IMR-90 (cell line): ENCODE measurements around the gene DCAF17. TPM values are rescaled to one million over a fixed set of nuclear protein-coding genes. Genes with fewer than 3 reads are reported as not detected.

Experiments
- ATAC-seq: fragments of 200-7000 bp; cut with Tn5 transposase; 2 replicates; pipeline ENCODE4 v1.9.1; 2020; ENCODE audit warnings: low read depth, mild to moderate bottlenecking, moderate library complexity
- BruUV-seq: library from RNA; stranded (reverse); fragments of 400-500 nt; replicated peaks from 2 replicates; lab custom pipeline; 2021; lab: Mats Ljungman, UMichigan
- CTCF ChIA-PET: fragments of 300-600 bp; formaldehyde crosslinking; extraction: SDS; loops from one replicate; lab custom pipeline; 2021; ENCODE audit warnings: antibody characterized with exemption; lab: Yijun Ruan, JAX
- POLR2A ChIA-PET: fragments of 300-600 bp; sonication (Branson Sonifier 250); formaldehyde crosslinking; loops from one replicate; lab custom pipeline; 2022; ENCODE audit warnings: antibody characterized with exemption; ENCODE audit not compliant: unreplicated experiment; lab: Charles Lee
- DNase-seq: peaks from one replicate; pipeline ENCODE4 v3.0.0; 2013
- H2AFZ ChIP-seq: replicated peaks from 2 replicates; pipeline ENCODE3; 2013; ENCODE audit warnings: low read length, mild to moderate bottlenecking; ENCODE audit not compliant: poor library complexity
- H2AK5ac ChIP-seq: 2 replicates; pipeline ENCODE4 v1.6.1; 2013; ENCODE audit warnings: low read depth, low read length, inconsistent platforms
- H2AK9ac ChIP-seq: replicated peaks from 2 replicates; pipeline ENCODE3; 2013; ENCODE audit warnings: mild to moderate bottlenecking, low read depth, low read length, moderate library complexity; ENCODE audit not compliant: poor library complexity
- H2BK120ac ChIP-seq: 2 replicates; pipeline ENCODE4 v1.6.1; 2013; ENCODE audit warnings: low read depth, low read length, inconsistent platforms
- H2BK15ac ChIP-seq: 3 replicates; pipeline ENCODE4 v1.6.1; 2013; ENCODE audit warnings: low read depth, low read length, inconsistent platforms
- H2BK20ac ChIP-seq: 2 replicates; pipeline ENCODE4 v1.6.1; 2013; ENCODE audit warnings: low read depth, mild to moderate bottlenecking, inconsistent platforms, low read length, moderate library complexity
- H2BK5ac ChIP-seq: 2 replicates; pipeline ENCODE4 v1.6.1; 2013; ENCODE audit warnings: mild to moderate bottlenecking, low read depth, low read length, inconsistent platforms; ENCODE audit not compliant: poor library complexity, severe bottlenecking
- H3K14ac ChIP-seq: replicated peaks from 2 replicates; pipeline ENCODE4 v1.6.1; 2013; ENCODE audit warnings: low read depth, low read length, inconsistent platforms
- H3K18ac ChIP-seq: 2 replicates; pipeline ENCODE4 v1.6.1; 2013; ENCODE audit warnings: low read depth, low read length, control low read depth
- H3K23ac ChIP-seq: 2 replicates; pipeline ENCODE4 v1.6.1; 2013; ENCODE audit warnings: low read depth, low read length, inconsistent platforms
- H3K27ac ChIP-seq: 2 replicates; pipeline ENCODE4 v1.5.1; 2013; ENCODE audit warnings: mild to moderate bottlenecking, control low read depth, low read length; ENCODE audit not compliant: insufficient read depth
- H3K27me3 ChIP-seq: 2 replicates; pipeline ENCODE4 v1.6.1; 2013; ENCODE audit warnings: low read length; ENCODE audit not compliant: control insufficient read depth, insufficient read depth
- H3K36me3 ChIP-seq: 2 replicates; pipeline ENCODE4 v1.6.1; 2013; ENCODE audit warnings: low read length, mixed read lengths; ENCODE audit not compliant: control insufficient read depth, insufficient read depth
- H3K4ac ChIP-seq: 2 replicates; pipeline ENCODE4 v1.6.1; 2013; ENCODE audit warnings: low read depth, low read length, inconsistent platforms
- H3K4me1 ChIP-seq: 2 replicates; pipeline ENCODE4 v1.6.1; 2013; ENCODE audit warnings: low read length, mixed read lengths; ENCODE audit not compliant: control insufficient read depth, insufficient read depth
- H3K4me2 ChIP-seq: 2 replicates; pipeline ENCODE4 v1.6.1; 2013; ENCODE audit warnings: low read depth, mild to moderate bottlenecking, control low read depth, low read length, moderate library complexity
- H3K4me3 ChIP-seq: 2 replicates; pipeline ENCODE4 v1.5.1; 2013; ENCODE audit warnings: low read depth, mild to moderate bottlenecking, control low read depth, low read length, moderate library complexity; ENCODE audit not compliant: insufficient read depth
- H3K56ac ChIP-seq: 2 replicates; pipeline ENCODE4 v1.6.1; 2013; ENCODE audit warnings: low read length, inconsistent platforms; ENCODE audit not compliant: insufficient read depth; ENCODE audit errors: extremely low read depth
- H3K79me1 ChIP-seq, 2 experiments: 2 replicates each; pipeline ENCODE4 v1.6.1; 2013; ENCODE audit warnings: low read length in 2 of 2, inconsistent platforms in 1 of 2, low read depth in 1 of 2
- H3K9ac ChIP-seq: 2 replicates; pipeline ENCODE4 v1.6.1; 2013; ENCODE audit warnings: low read depth, low read length, control low read depth
- H3K9me1 ChIP-seq: 2 replicates; pipeline ENCODE4 v1.6.1; 2013; ENCODE audit warnings: low read length, inconsistent platforms; ENCODE audit not compliant: insufficient read depth
- H3K9me3 ChIP-seq: 2 replicates; pipeline ENCODE4 v1.6.1; 2013; ENCODE audit warnings: low read length; ENCODE audit not compliant: control insufficient read depth, insufficient read depth
- H4K20me1 ChIP-seq: 2 replicates; pipeline ENCODE4 v1.6.1; 2013; ENCODE audit warnings: low read length, inconsistent platforms; ENCODE audit not compliant: insufficient read depth
- H4K5ac ChIP-seq: 2 replicates; pipeline ENCODE4 v1.6.1; 2013; ENCODE audit warnings: mild to moderate bottlenecking, low read depth, low read length, control low read depth
- H4K8ac ChIP-seq, 2 experiments: 2 replicates each; pipeline ENCODE4 v1.6.1; 2013; ENCODE audit warnings: low read depth in 2 of 2, low read length in 2 of 2, control low read depth in 1 of 2, inconsistent platforms in 1 of 2
- H4K91ac ChIP-seq: 2 replicates; pipeline ENCODE4 v1.6.1; 2013; ENCODE audit warnings: low read depth, low read length, inconsistent platforms; ENCODE audit not compliant: insufficient read depth
- BHLHE40 ChIP-seq: fragments of 150-350 bp; IDR thresholded peaks from 2 replicates; pipeline ENCODE4 v1.6.1; 2016; ENCODE audit warnings: mild to moderate bottlenecking, low read depth, low read length
- CEBPB ChIP-seq: IDR thresholded peaks from 2 replicates; pipeline ENCODE4 v1.6.1; 2012; ENCODE audit warnings: low read depth, low read length, improper control_type of control experiment
- CHD1 ChIP-seq: IDR thresholded peaks from 2 replicates; pipeline ENCODE4 v1.6.1; 2012; ENCODE audit warnings: low read depth, low read length, improper control_type of control experiment
- CTCF ChIP-seq: conservative IDR thresholded peaks from 2 replicates; pipeline ENCODE4 v1.5.1; 2012; ENCODE audit warnings: mild to moderate bottlenecking, low read depth, low read length, improper control_type of control experiment
- ELK1 ChIP-seq: fragments of 150-350 bp; IDR thresholded peaks from 2 replicates; pipeline ENCODE4 v1.6.1; 2016; ENCODE audit warnings: low read depth, mild to moderate bottlenecking, low read length, moderate library complexity, borderline replicate concordance
- FOS ChIP-seq: fragments of 150-350 bp; IDR thresholded peaks from 2 replicates; pipeline ENCODE4 v1.6.1; 2016; ENCODE audit warnings: low read depth, low read length
- MAFK ChIP-seq: IDR thresholded peaks from 2 replicates; pipeline ENCODE4 v1.6.1; 2012; ENCODE audit warnings: low read depth, low read length, improper control_type of control experiment
- MAZ ChIP-seq: IDR thresholded peaks from 2 replicates; pipeline ENCODE4 v1.6.1; 2012; ENCODE audit warnings: low read depth, mild to moderate bottlenecking, low read length, improper control_type of control experiment, moderate library complexity, borderline replicate concordance
- MXI1 ChIP-seq: IDR thresholded peaks from 2 replicates; pipeline ENCODE4 v1.6.1; 2012; ENCODE audit warnings: low read depth, mild to moderate bottlenecking, low read length, moderate library complexity, borderline replicate concordance
- NFE2L2 ChIP-seq: fragments of 150-350 bp; IDR thresholded peaks from 2 replicates; pipeline ENCODE4 v1.6.1; 2016; ENCODE audit warnings: low read depth, mild to moderate bottlenecking, low read length
- POLR2A ChIP-seq: IDR thresholded peaks from 2 replicates; pipeline ENCODE4 v1.6.1; 2012; ENCODE audit warnings: mild to moderate bottlenecking, low read depth, low read length
- RAD21 ChIP-seq: IDR thresholded peaks from 2 replicates; pipeline ENCODE4 v1.6.1; 2012; ENCODE audit warnings: low read length, improper control_type of control experiment
- RCOR1 ChIP-seq: IDR thresholded peaks from 2 replicates; pipeline ENCODE4 v1.6.1; 2012; ENCODE audit warnings: mild to moderate bottlenecking, low read length, improper control_type of control experiment; ENCODE audit not compliant: insufficient replicate concordance
- RFX5 ChIP-seq: IDR thresholded peaks from 2 replicates; pipeline ENCODE4 v1.8.0; 2012; ENCODE audit warnings: low read depth, mild to moderate bottlenecking, low read length, moderate library complexity
- SMC3 ChIP-seq: fragments of 150-350 bp; IDR thresholded peaks from 2 replicates; pipeline ENCODE4 v1.6.1; 2016; ENCODE audit warnings: low read depth, mild to moderate bottlenecking, antibody characterized with exemption, low read length, moderate library complexity
- USF2 ChIP-seq: fragments of 150-350 bp; IDR thresholded peaks from 2 replicates; pipeline ENCODE4 v1.6.1; 2017; ENCODE audit warnings: mild to moderate bottlenecking, antibody characterized with exemption, low read length, low read depth
- WGBS, 2 experiments: methylation state at CpG; one replicate each; pipeline versions ENCODE4 v1.1.5 to v1.1.7; 2013; ENCODE audit warnings: missing lambda C conversion rate in 2 of 2; ENCODE audit not compliant: insufficient read length in 1 of 2; ENCODE audit errors: extremely low coverage in 2 of 2; 5-methylcytosine and 5-hydroxymethylcytosine counted together
- dilution Hi-C: fragments of 300-500 bp; cut with HindIII; formaldehyde crosslinking; loops from one replicate; pipeline ENCODE4 v1.14.3; 2018; ENCODE audit warnings: low sequenced_read_pairs; ENCODE audit not compliant: unreplicated experiment
- in situ Hi-C: fragments of 300-500 bp; cut with MboI; formaldehyde crosslinking; loops from 3 replicates; pipeline ENCODE4 v1.14.3; 2019; ENCODE audit warnings: low sequenced_read_pairs, inconsistent platforms, mixed read lengths
- intact Hi-C: fragments of 100-400 bp; cut with micrococcal nuclease; formaldehyde crosslinking; loops from 2 replicates; pipeline ENCODE4 v1.10.0; 2022
- polyA plus RNA-seq, 3 experiments: library from polyadenylated mRNA; depleted of rRNA; stranded (reverse); fragments of >200 nt; gene quantifications; 2 replicates each; pipeline ENCODE4 v1.2.3, GENCODE V29; 2012; ENCODE audit warnings: low replicate concordance in 1 of 3
- total RNA-seq: library from RNA; depleted of rRNA; stranded (reverse); fragments of >200 nt; gene quantifications from 2 replicates; pipeline ENCODE4 v1.2.3, GENCODE V29; 2012

Gene DCAF17
- total and polyA plus RNA-seq, 2 of the 4 experiments (the other 2 are of a cell fraction), result 6.7 to 13.1 TPM

GRCh38 chr2:171411214-171411613 lies 22.8 kb upstream of the DCAF17 start:
- no peak overlapping the region for H3K56ac ChIP-seq
- peak overlapping the region; percentile 53; the same call in 1 of the 2 replicates for H4K5ac ChIP-seq
- no peak overlapping the region for H3K4me2 ChIP-seq
- 0 out of 2 replicates have a peak overlapping the region, but pooled peaks have one; percentile 37 for H3K14ac ChIP-seq
- H3K4me3 ChIP-seq, result no peak overlapping the region
- H3K36me3 ChIP-seq, result no peaks in the 10 kb centered on the region
- H3K18ac ChIP-seq, result peak overlapping the region; percentile 86; the same call in 1 of the 2 replicates
- peaks cover 14 to 22% of the 10 kb centered on the region in 2 experiments; a peak in 2 of 4 replicates for H3K79me1 ChIP-seq
- peak overlapping the region in 1 of 2 experiments; percentile 61; a peak in 1 of 4 replicates for H4K8ac ChIP-seq
- ChIA-PET POLR2A (no interaction called here), CTCF (interaction anchor here (1.0 kb wide), 1 partner anchor 64 kb away, joined by 3 read pairs; no protein-coding TSS in a partner anchor)
- DNase-seq (no peak), ATAC-seq (no peak)
- H3K4ac ChIP-seq, result peak overlapping the region; percentile 33; the same call in 1 of the 2 replicates
- no peak overlapping the region for H2AK9ac ChIP-seq
- H3K23ac ChIP-seq, result no peak overlapping the region
- H2BK15ac ChIP-seq, result peak overlapping the region; percentile 82; the same call in 1 of the 3 replicates
- peaks cover 3% of the 10 kb centered on the region for H3K9me1 ChIP-seq
- H3K9me3 ChIP-seq, result no peaks in the 10 kb centered on the region
- H2AFZ ChIP-seq, result no peak overlapping the region
- no peaks in the 10 kb centered on the region for H4K20me1 ChIP-seq
- H3K27me3 ChIP-seq, result no peaks in the 10 kb centered on the region
- H4K91ac ChIP-seq, result no peak overlapping the region
- H3K9ac ChIP-seq, result no peak overlapping the region
- dilution Hi-C loops, result no loop called here
- TF ChIP-seq RCOR1, result no peak
- no peak for TF ChIP-seq CHD1
- no peak for TF ChIP-seq USF2
- TF ChIP-seq ELK1, result no peak
- no peak for TF ChIP-seq SMC3
- no peak for TF ChIP-seq RFX5
- TF ChIP-seq BHLHE40, result no peak
- no peak for TF ChIP-seq POLR2A
- TF ChIP-seq MAFK, result no peak
- no peak for TF ChIP-seq MXI1
- TF ChIP-seq MAZ, result no peak
- no peak for TF ChIP-seq CEBPB
- no peak for TF ChIP-seq NFE2L2
- TF ChIP-seq FOS, result no peak
- TF ChIP-seq RAD21, result no peak
- TF ChIP-seq CTCF, result no peak
- no peak overlapping the region for H2BK20ac ChIP-seq
- H2BK5ac ChIP-seq, result no peak overlapping the region
- peaks cover 10% of the 10 kb centered on the region for H3K4me1 ChIP-seq
- WGBS, 2 experiments, result no CpG with 5 or more reads among the region's 1 CpG
- H3K27ac ChIP-seq, result no peak overlapping the region
- in situ Hi-C loops, result loop anchor here (10.0 kb wide), 1 partner anchor 246 kb away; the partner anchor contains the start of gene TLK1
- peak overlapping the region; percentile 89; the same call in 1 of the 2 replicates for H2AK5ac ChIP-seq
- BruUV-seq, result no TSS peak
- H2BK120ac ChIP-seq, result peak overlapping the region; percentile 70; the same call in 1 of the 2 replicates
- intact Hi-C loops, result loop anchor here (5.0 kb wide), 1 partner anchor 64 kb away; no protein-coding TSS in a partner anchor
